LNCAP (cell line): ENCODE data around the gene PRC1.

Experiments
- TF ChIP-seq, protein P1 (sequence below): fragments of 450-650 bp; IDR thresholded peaks from 2 replicates; pipeline ENCODE4 v1.5.1; 2017; ENCODE audit warnings: mild to moderate bottlenecking

The PRC1 gene

GRCh38 chr15:90917569-90917968 is 76.8 kb downstream of the PRC1 start:
- TF ChIP-seq, protein P1, sequence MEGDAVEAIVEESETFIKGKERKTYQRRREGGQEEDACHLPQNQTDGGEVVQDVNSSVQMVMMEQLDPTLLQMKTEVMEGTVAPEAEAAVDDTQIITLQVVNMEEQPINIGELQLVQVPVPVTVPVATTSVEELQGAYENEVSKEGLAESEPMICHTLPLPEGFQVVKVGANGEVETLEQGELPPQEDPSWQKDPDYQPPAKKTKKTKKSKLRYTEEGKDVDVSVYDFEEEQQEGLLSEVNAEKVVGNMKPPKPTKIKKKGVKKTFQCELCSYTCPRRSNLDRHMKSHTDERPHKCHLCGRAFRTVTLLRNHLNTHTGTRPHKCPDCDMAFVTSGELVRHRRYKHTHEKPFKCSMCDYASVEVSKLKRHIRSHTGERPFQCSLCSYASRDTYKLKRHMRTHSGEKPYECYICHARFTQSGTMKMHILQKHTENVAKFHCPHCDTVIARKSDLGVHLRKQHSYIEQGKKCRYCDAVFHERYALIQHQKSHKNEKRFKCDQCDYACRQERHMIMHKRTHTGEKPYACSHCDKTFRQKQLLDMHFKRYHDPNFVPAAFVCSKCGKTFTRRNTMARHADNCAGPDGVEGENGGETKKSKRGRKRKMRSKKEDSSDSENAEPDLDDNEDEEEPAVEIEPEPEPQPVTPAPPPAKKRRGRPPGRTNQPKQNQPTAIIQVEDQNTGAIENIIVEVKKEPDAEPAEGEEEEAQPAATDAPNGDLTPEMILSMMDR, result no peak

GRCh38 chr15:90916461-90916860 is 77.9 kb downstream of the PRC1 start:
- TF ChIP-seq, protein P1, result no peak
